Fibroblast of lung (primary cell): ENCODE measurements around the gene HLA-DMA.

Experiments
- EZH2 ChIP-seq: IDR thresholded peaks from 2 replicates; pipeline ENCODE4 v1.5.1; 2012; ENCODE audit warnings: low read length, control low read depth, mild to moderate bottlenecking; ENCODE audit errors: missing control alignments
- TF ChIP-seq, protein P1 (sequence below), 2 donors: IDR thresholded peaks in 1 of 2; conservative IDR thresholded peaks in 1 of 2; 1 replicate in 1 of 2; 2 replicates in 1 of 2; pipeline ENCODE4 v1.5.1; 2011 to 2012; ENCODE audit warnings: low read length in 2 of 2, control low read depth in 1 of 2, inconsistent platforms in 1 of 2, low read depth in 1 of 2, mild to moderate bottlenecking in 1 of 2

DNA sequence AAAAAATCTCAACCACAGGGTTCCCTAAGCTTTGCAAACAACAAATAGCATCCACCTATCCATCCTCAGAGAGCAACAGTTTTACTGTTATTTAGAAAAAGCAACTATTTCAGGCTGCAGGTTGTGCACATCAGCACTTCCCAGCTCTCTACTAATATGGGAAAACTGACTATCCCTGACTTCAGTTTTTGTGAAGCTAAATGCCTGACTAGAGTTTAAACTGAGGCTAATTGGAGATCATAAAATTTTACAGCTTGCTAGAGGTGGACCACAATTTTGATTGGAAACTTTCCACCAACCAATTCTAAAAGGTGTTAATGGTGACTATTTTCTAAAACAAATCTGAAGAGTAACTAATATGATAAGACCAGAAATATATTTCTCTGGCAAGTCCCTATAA lies 48.9 kb downstream of the HLA-DMA start:
- TF ChIP-seq, protein P1, sequence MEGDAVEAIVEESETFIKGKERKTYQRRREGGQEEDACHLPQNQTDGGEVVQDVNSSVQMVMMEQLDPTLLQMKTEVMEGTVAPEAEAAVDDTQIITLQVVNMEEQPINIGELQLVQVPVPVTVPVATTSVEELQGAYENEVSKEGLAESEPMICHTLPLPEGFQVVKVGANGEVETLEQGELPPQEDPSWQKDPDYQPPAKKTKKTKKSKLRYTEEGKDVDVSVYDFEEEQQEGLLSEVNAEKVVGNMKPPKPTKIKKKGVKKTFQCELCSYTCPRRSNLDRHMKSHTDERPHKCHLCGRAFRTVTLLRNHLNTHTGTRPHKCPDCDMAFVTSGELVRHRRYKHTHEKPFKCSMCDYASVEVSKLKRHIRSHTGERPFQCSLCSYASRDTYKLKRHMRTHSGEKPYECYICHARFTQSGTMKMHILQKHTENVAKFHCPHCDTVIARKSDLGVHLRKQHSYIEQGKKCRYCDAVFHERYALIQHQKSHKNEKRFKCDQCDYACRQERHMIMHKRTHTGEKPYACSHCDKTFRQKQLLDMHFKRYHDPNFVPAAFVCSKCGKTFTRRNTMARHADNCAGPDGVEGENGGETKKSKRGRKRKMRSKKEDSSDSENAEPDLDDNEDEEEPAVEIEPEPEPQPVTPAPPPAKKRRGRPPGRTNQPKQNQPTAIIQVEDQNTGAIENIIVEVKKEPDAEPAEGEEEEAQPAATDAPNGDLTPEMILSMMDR (conservative IDR thresholded peaks at IDR 0.05 in 1 of 2, IDR thresholded peaks at IDR 0.05 in 1 of 2; ENCODE audit: low read depth in 1 of 2, low read length in 2 of 2): no peak
- no peak for TF ChIP-seq EZH2
